GM21619 (cell line): ENCODE measurements around the gene TNRC18.

ENCODE experiments used
- ATAC-seq: cut with Tn5 transposase; IDR thresholded peaks from one replicate; pipeline ENCODE4 v1.9.1; 2021; ENCODE audit not compliant: unreplicated experiment

TNRC18 gene

GRCh38 chr7:5404421-5404826 is 19.2 kb downstream of the TNRC18 start:
- ATAC-seq, result no peak

GRCh38 chr7:5403442-5403841 is 20.2 kb downstream of the TNRC18 start:
- no peak for ATAC-seq

GRCh38 chr7:5397736-5398135 is 25.9 kb downstream of the TNRC18 start:
- ATAC-seq, result no peak

- peak; percentile 87 for ATAC-seq
Observed at GRCh38 chr7:5396999-5397663, 26.5 kb downstream of the TNRC18 start.

GRCh38 chr7:5396542-5396941 is 27.1 kb downstream of the TNRC18 start:
- ATAC-seq, result peak; percentile 50

GRCh38 chr7:5395246-5395645 is 28.4 kb downstream of the TNRC18 start:
- no peak for ATAC-seq

GRCh38 chr7:5394264-5395105 is 29.1 kb downstream of the TNRC18 start:
- ATAC-seq, result no peak

GRCh38 chr7:5393748-5394147 is 29.9 kb downstream of the TNRC18 start:
- no peak for ATAC-seq

- ATAC-seq, result no peak
Observed at GRCh38 chr7:5393328-5393727, 30.3 kb downstream of the TNRC18 start.

- no peak for ATAC-seq
Observed at GRCh38 chr7:5390918-5391317, 32.7 kb downstream of the TNRC18 start.

GRCh38 chr7:5388905-5389433 is 34.7 kb downstream of the TNRC18 start:
- no peak for ATAC-seq

GRCh38 chr7:5388273-5388901 is 35.2 kb downstream of the TNRC18 start:
- no peak for ATAC-seq

GRCh38 chr7:5387711-5388245 is 35.9 kb downstream of the TNRC18 start:
- no peak for ATAC-seq

- no peak for ATAC-seq
Observed at GRCh38 chr7:5384618-5385017, 39.0 kb downstream of the TNRC18 start.

- ATAC-seq, result no peak
Observed at GRCh38 chr7:5383314-5384098, 40.1 kb downstream of the TNRC18 start.

- ATAC-seq, result no peak
Observed at GRCh38 chr7:5382281-5382892, 41.2 kb downstream of the TNRC18 start.

GRCh38 chr7:5381071-5381772 is 42.4 kb downstream of the TNRC18 start:
- ATAC-seq, result no peak

GRCh38 chr7:5380350-5381070 is 43.1 kb downstream of the TNRC18 start:
- no peak for ATAC-seq

- ATAC-seq, result no peak
Observed at GRCh38 chr7:5379546-5379945, 44.1 kb downstream of the TNRC18 start.
